GM21390 (cell line): ENCODE results near the gene CRYAA.

ENCODE experiments used
- ATAC-seq: cut with Tn5 transposase; IDR thresholded peaks from one replicate; pipeline ENCODE4 v1.9.1; 2021; ENCODE audit not compliant: unreplicated experiment

The CRYAA gene

GRCh38 chr21:43201491-43201890 lies 32.7 kb downstream of the CRYAA start:
- ATAC-seq, result no peak

GRCh38 chr21:43203591-43203990 lies 34.8 kb downstream of the CRYAA start:
- ATAC-seq, result no peak

GRCh38 chr21:43204638-43205037 lies 35.8 kb downstream of the CRYAA start:
- ATAC-seq, result no peak

- ATAC-seq, result no peak
Observed at GRCh38 chr21:43206231-43207042, 37.6 kb downstream of the CRYAA start.

GRCh38 chr21:43207043-43207315 lies 38.2 kb downstream of the CRYAA start:
- no peak for ATAC-seq

GRCh38 chr21:43207868-43208267 lies 39.1 kb downstream of the CRYAA start:
- ATAC-seq, result no peak

GRCh38 chr21:43208561-43209332 lies 39.9 kb downstream of the CRYAA start:
- ATAC-seq, result no peak

GRCh38 chr21:43209575-43210453 lies 41.0 kb downstream of the CRYAA start:
- no peak for ATAC-seq

GRCh38 chr21:43210454-43211071 lies 41.8 kb downstream of the CRYAA start:
- no peak for ATAC-seq

- no peak for ATAC-seq
Observed at GRCh38 chr21:43211072-43211759, 42.4 kb downstream of the CRYAA start.

GRCh38 chr21:43211760-43212115 lies 42.9 kb downstream of the CRYAA start:
- ATAC-seq, result no peak
